8988T (cell line): ENCODE measurements around the gene NF1.
"Not testable (repeated sequence)": the region's sequence is repeated elsewhere in the genome, so short reads cannot be mapped to it uniquely, and the experiment has no call there.

Experiments used
- DNase-seq: peaks from one replicate; pipeline ENCODE4 v3.0.0; 2011

Gene NF1

GRCh38 chr17:31094600-31095235 is at the start of gene NF1:
TSS of gene NF1 (plus strand) at chr17:31094977. CDS start at chr17:31095310, 333 bp downstream.
- DNase-seq = peak; percentile 92

DNA sequence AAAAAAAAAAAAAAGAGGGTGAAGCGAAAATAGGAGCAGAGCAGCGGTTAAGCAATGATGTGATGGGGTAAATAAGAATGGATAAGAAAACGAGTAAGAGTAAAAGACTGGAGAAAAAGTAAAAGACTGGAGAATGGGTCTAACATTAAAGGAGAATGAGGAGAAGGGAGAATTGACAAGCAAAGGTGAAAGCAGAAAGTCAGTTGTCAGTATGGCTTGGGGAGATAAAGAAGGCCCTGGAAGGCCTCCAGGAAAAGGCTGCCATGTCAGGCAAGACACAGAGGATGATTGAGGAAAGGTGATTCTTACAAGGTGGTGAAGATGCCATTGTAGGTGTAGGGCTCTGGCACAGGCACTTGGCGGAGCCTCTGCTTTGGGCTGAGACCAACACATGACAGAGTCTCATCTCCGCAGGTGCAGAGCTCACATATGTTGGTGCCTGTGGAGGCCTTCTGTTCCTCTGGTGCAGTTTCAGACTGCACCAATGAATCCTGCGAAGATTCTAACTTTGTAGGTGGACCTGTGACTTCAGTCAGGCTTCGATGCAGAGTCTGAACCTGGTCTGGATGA is 47.8 kb upstream of the NF1 start:
- not testable (repeated sequence) for DNase-seq

DNA sequence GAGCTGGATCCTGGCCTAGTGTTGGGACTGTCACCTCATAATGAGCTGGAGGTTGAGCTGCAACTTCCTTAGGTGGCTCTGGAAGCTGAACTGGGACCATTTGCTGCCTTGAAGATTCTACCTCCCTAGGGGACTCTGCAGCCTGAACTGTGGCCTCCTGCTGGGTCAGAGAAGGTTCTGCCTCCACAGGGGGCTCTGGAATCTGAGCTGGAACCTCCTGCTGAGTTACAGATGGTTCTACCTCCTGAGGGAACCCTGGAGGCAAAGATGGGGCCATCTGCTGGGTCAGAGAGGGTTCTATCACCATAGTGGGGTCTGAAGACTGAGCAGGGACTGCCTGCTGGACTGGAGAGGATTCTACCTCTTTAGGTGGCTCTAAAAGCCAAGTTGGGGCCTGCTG is 46.6 kb upstream of the NF1 start:
- no peak for DNase-seq

- no peak for DNase-seq
Observed at GRCh38 chr17:31048780-31049179, 46.0 kb upstream of the NF1 start.

GRCh38 chr17:31050948-31051347 is 43.8 kb upstream of the NF1 start:
- no peak for DNase-seq

GRCh38 chr17:31051506-31051905 is 43.3 kb upstream of the NF1 start:
- no peak for DNase-seq

DNA sequence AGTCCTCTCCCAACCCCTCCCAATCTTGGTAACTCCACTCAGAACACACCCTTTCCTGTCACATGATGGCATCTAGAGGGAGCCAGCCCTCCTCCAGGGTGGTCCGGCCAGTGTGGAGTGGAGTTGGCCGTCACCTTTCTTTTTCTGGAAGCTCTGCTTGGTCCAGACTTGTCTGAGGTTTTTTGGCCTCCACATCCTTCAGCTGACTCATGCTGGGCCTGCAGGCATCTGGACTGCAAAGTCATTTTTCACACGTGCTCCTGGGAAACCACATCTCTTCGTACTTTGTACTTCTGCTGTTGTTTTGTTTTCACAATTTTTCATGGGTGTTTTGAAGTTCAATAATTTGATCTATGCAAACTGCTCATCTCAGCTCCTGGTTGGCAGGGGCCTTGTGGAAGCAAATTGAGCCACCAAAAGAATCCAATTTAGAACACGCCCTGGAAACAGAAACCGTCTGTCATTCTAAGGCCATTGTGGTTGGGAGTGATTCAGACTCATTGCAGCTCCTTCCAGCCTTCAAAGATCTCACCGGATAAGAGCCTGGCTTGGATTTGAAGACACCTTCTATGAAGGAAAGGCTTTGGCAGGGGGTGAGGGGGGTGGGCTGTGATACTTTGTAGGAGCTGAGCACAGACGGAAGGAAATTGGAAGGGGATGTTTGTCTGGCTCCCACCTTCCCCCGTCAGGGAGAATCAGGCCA is 42.4 kb upstream of the NF1 start:
- no peak for DNase-seq

- no peak for DNase-seq
Observed at GRCh38 chr17:31053071-31053470, 41.7 kb upstream of the NF1 start.

GRCh38 chr17:31054761-31055160 is 40.0 kb upstream of the NF1 start:
- no peak for DNase-seq

DNA sequence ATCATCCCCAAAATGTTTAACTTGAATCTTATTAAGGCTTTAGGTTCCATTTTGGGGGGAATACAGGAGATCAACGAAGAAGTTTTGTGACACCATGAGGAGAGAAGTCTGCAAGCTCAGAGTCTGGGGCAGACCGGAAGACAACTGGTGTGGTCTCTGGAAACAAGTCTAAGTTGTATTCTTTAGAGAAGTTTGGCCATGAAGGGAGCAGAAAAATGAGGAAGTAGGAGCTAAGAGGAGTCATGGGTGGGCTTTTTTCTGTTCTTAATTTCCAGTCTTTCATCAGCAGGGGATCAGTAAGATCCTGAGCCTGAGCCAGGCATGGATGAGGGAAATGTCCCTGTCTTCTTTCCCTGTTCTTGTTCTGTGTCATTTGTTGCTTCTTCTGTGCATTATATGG is 35.8 kb upstream of the NF1 start:
- DNase-seq = no peak

DNA sequence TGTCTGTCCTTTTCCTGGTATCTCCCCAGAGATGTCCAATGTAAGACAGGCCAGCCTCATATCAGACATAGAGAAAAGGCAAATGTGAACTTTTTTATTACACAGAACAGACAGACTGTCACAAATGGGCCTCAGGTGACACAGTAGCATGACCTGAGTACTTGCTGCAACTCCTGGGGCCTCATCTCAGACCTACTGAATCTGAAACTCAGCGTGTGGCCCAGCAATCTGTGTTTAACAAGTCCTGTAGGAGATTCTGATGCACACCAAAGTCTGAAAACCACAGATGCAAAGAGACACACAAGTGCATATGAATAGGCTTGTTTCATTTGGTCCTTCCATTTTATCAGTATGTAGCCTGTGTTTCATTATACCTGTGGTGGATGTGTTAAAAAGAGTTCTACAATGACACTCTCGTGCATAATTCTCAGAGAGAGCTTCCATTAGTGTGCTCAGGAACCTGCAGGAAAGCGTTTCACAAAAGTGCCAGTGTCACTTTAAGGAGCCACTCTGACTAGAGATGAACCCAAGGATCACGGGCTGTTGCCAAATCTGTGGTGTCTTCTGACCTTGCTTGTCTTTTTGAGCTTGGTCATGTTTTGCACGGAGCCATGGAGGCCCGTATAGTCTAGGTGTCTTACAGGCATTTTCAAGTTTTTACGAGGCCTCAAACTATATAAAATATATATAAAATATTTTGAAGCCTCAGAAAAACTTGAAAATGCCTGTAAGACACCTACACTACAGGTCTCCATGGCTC is 33.8 kb upstream of the NF1 start:
- DNase-seq = no peak

- DNase-seq = no peak
Observed at GRCh38 chr17:31061678-31062077, 33.1 kb upstream of the NF1 start.

- no peak for DNase-seq
Observed at GRCh38 chr17:31062346-31062745, 32.4 kb upstream of the NF1 start.

GRCh38 chr17:31064707-31065106 is 30.1 kb upstream of the NF1 start:
- DNase-seq = no peak

GRCh38 chr17:31067691-31068184 is 27.0 kb upstream of the NF1 start:
- no peak for DNase-seq

GRCh38 chr17:31068291-31068690 is 26.5 kb upstream of the NF1 start:
- no peak for DNase-seq

GRCh38 chr17:31072186-31072585 is 22.6 kb upstream of the NF1 start:
- DNase-seq = no peak

- DNase-seq = no peak
Observed at GRCh38 chr17:31073411-31073810, 21.4 kb upstream of the NF1 start.

GRCh38 chr17:31074772-31075555 is 19.8 kb upstream of the NF1 start:
- DNase-seq = no peak

- DNase-seq = no peak
Observed at GRCh38 chr17:31078290-31078689, 16.5 kb upstream of the NF1 start.

- DNase-seq = no peak
Observed at GRCh38 chr17:31079731-31080130, 15.0 kb upstream of the NF1 start.

DNA sequence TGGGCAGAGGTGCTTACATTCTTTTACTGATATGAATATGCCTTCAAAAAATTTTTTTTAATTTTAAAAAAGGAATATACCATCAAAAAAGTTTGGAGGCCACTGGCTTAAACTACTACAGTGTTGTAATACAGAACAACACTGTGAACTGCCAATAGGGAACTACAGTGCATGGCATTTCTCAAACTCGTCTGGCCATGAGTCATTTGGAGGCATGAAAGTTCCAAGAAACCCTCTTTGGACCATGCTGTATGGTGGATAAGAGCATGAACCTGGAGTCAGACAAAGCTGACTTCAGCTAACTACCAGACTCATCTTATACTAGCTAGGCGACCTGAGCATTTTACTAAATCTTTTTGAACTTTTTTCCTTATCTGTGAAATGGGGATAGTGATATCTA is 9.2 kb upstream of the NF1 start:
- DNase-seq = no peak

DNA sequence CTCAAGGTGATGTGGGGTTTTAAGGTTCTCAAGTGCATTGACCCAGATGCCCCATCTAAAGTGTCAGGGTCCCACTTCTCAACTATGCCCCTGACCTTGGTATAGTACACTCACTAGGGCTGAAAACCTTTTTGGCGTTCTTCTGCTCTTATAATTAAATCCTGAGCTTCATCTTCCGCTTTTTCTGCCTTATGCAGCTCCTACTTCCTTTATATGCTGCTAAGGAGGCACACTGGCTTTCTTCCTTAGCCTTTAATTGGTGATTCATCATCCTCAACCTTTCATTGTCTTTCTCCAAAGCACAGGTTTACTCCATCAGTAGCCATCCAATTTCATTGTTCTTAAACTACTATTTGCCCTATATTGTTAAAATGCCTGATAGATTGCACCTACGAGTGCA is 5.3 kb upstream of the NF1 start:
- no peak for DNase-seq
